ENCODE results near the gene GPC5.

- TF ChIP-seq POLR2A (IDR thresholded peaks at IDR 0.05), result no peak
- TF ChIP-seq CTCF (IDR thresholded peaks at IDR 0.05), result no peak
These were observed 108.3 kb downstream of the GPC5 start for GRCh38 chr13:91506759-91507158.
